OCI-LY1 (cell line): Measurements from ENCODE around the gene PMEPA1.

Source experiments
- EZH2 ChIP-seq: fragments of 200-600 bp; sonication (generic), shearing (Covaris generic); IDR thresholded peaks from 2 replicates; pipeline ENCODE4 v1.8.0; 2017; ENCODE audit warnings: borderline replicate concordance, mixed run types, mild to moderate bottlenecking, antibody characterized with exemption, low read length, moderate library complexity, mixed read lengths
- TF ChIP-seq, protein P1 (sequence below): fragments of 200-600 bp; sonication (generic), shearing (Covaris generic); IDR thresholded peaks from 2 replicates; pipeline ENCODE4 v1.5.1; 2017; ENCODE audit warnings: mild to moderate bottlenecking, antibody characterized with exemption, low read length, moderate library complexity, mixed read lengths

DNA sequence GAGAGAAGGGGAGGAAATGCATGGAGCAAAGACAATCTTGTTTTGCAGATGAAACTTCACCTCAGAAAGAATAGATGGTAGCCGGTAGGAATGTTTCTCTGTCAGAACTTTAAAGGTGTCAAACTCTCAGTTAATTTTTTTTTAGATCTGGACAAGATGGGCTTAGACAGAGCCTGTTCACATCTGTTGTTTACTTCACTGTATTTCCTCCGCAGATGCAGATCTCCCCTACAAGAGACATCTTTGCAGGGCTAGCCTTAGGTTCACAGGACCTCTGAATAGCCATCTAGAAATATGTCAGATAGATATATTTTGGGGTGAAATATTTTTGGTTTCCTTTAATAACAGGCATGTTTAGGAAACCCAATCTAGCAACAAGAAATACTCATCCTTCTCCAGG is 77.5 kb downstream of the PMEPA1 start:
- TF ChIP-seq, protein P1, sequence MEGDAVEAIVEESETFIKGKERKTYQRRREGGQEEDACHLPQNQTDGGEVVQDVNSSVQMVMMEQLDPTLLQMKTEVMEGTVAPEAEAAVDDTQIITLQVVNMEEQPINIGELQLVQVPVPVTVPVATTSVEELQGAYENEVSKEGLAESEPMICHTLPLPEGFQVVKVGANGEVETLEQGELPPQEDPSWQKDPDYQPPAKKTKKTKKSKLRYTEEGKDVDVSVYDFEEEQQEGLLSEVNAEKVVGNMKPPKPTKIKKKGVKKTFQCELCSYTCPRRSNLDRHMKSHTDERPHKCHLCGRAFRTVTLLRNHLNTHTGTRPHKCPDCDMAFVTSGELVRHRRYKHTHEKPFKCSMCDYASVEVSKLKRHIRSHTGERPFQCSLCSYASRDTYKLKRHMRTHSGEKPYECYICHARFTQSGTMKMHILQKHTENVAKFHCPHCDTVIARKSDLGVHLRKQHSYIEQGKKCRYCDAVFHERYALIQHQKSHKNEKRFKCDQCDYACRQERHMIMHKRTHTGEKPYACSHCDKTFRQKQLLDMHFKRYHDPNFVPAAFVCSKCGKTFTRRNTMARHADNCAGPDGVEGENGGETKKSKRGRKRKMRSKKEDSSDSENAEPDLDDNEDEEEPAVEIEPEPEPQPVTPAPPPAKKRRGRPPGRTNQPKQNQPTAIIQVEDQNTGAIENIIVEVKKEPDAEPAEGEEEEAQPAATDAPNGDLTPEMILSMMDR = no peak
- TF ChIP-seq EZH2 = no peak
